ENCODE results near the gene TRPM2. TPM values are rescaled to one million over a fixed set of nuclear protein-coding genes. Genes with fewer than 3 reads are reported as not detected.

The TRPM2 gene
- total and polyA plus RNA-seq, 5 donors, result 0.61 to 1.7 (median 1.2) TPM

DNA sequence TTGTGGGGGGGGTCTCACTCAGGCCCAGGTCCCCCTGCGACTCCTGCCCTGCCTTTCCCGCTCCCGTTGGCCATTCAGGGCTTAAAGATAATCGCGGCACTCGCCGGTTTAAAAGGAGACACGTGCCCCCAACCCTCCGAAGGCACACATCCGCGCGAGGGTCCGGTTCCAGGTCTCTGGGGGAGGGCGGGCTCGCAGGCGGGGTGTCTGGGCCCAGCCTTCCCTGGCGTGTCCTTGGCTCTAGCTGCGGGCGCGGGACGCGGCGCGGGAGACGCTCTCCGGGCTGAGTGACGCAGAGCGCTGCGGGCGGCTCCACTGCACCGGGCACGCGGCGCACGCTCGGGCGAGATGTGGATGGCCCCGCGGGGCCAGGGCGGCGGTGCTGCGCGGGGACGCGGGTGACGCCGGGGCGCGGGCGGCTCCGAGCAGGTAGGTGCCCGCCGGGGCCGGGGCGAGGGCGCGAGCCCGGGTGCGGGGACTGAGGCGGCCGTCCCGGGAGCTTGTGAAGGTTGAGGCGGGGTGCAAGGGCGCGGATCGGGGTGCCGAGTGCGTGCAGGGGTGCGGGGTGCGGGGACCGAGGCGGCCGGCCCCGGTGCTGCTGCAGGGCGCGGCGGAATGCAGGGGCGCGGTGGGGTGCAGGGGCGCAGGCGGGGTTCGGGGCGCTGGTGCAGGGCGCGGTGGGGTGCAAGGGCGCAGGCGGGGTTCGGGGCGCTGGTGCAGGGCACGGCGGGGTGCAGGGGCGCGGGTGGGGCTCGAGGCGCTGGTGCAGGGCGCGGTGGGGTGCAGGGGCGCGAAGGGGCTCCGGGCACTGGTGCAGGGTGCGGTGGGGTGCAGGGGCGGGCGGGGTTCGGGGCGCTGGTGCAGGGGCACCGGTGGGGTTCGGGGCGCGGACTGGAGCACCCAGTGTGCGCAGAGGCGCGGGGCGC, 3.3 kb upstream of the TRPM2 start:
- H3K27me3 ChIP-seq (ENCODE audit: control insufficient read depth, insufficient read depth), result no peaks in the 10 kb centered on the region
- 9% methylated on average over 113 of the region's 113 CpGs for WGBS

DNA sequence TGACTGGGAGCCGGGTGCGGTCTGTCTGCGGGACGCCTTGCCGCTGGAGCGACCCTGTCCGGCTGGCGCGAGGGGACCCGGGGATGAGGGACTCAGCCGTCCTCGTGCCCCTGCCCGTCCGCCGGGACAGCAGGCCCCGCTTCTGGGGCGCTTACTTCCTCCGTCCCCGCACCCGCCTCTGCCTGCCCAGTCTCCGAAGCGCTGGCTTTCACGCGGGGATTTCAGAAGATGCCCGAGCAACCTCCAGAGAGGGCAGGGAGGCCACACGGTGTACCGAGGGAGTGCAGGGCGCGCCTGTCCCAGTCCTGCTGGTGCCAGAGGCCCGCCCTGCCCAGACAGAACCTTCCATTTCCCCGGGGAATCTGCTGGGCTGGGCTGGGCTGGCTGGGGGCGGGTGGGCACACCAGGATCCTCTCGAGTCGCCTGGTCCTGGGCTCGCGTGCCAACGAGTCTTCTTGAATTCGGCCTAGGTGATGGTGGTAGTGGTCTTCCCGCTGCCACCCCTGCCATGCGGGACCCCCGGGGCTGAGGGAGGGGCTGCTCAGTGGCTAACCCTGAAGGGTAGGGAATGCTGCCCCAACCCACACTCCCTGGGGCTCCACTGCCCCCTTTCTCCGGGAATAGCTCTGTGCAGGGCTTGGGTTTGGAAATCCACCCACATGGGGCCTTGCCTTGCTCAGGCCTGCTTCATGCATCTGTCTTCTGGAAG, 2.5 kb upstream of the TRPM2 start:
- Histone ChIP-seq H3K9me3 (ENCODE audit: control insufficient read depth, low read length) (no peaks in the 10 kb centered on the region), H3K27ac (ENCODE audit: low read length) (no peak overlapping the region), H3K4me3 (ENCODE audit: low read length) (no peak overlapping the region), H3K4me1 (ENCODE audit: control insufficient read depth, insufficient read depth, low read length) (no peaks in the 10 kb centered on the region), H3K27me3 (ENCODE audit: control insufficient read depth, insufficient read depth) (no peaks in the 10 kb centered on the region)
- ATAC-seq, result no peak
- intact Hi-C loops (cut with DNase I), result no loop called here
- peak in 2 of 3 donors; percentile 49 to 55 for DNase-seq
- WGBS, result 25% methylated on average over 42 of the region's 42 CpGs

More for the DNA sequence above, 3.3 kb upstream of the TRPM2 start:
- no peaks in the 10 kb centered on the region for H3K4me1 ChIP-seq (ENCODE audit: control insufficient read depth, insufficient read depth, low read length)
- DNase-seq (peak in 2 of 3 donors; percentile 45 to 51), ATAC-seq (no peak)
- no peaks in the 10 kb centered on the region for H3K9me3 ChIP-seq (ENCODE audit: control insufficient read depth, low read length)
- H3K4me3 ChIP-seq (ENCODE audit: low read length), result no peak overlapping the region
- H3K27ac ChIP-seq (ENCODE audit: low read length), result no peak overlapping the region
- intact Hi-C loops (cut with DNase I), result no loop called here

DNA sequence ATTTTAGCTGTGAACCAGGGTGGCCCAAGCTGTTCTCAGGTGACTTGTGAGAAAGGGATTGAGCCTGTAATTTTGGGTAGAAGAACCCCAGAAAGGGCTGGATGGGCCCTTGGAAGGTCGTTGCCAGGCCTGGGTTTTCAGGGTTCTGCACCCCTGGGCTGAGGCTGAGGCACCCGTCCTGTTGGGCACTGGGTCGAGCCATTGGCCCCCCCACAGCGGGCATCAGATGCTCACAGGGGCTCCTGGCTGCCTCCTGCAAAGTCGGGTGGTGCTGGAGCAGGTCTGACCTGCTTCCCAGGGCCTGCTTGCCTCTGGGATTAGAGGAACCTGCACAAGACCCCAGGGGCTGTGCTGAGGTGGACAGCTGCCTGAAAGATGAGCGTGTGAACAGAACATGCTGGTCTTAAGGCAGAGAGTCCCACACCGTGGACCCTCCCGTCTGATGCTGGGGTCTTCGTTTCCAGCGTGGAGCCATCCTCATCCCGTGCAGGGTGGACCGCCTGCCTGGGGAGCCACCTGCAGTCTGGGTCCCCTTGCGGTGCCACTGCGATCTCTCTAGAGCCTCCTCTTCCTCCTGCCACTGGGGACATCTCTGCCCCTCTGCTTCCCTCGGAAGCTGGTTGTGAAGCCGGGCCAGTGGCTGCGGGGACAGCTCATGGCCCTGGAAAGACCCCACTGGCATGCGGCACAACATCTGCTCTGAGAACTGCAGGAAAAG, 1.7 kb upstream of the TRPM2 start:
- H3K4me1 ChIP-seq (ENCODE audit: control insufficient read depth, insufficient read depth, low read length), result no peaks in the 10 kb centered on the region
- H3K4me3 ChIP-seq (ENCODE audit: low read length), result no peak overlapping the region
- H3K27ac ChIP-seq (ENCODE audit: low read length), result no peak overlapping the region
- ATAC-seq, result no peak
- H3K27me3 ChIP-seq (ENCODE audit: control insufficient read depth, insufficient read depth), result no peaks in the 10 kb centered on the region
- DNase-seq, result peak in 2 of 3 donors; percentile 42
- intact Hi-C loops (cut with DNase I), result no loop called here
- 87% methylated on average over 18 of the region's 18 CpGs for WGBS
- H3K9me3 ChIP-seq (ENCODE audit: control insufficient read depth, low read length), result no peaks in the 10 kb centered on the region

DNA sequence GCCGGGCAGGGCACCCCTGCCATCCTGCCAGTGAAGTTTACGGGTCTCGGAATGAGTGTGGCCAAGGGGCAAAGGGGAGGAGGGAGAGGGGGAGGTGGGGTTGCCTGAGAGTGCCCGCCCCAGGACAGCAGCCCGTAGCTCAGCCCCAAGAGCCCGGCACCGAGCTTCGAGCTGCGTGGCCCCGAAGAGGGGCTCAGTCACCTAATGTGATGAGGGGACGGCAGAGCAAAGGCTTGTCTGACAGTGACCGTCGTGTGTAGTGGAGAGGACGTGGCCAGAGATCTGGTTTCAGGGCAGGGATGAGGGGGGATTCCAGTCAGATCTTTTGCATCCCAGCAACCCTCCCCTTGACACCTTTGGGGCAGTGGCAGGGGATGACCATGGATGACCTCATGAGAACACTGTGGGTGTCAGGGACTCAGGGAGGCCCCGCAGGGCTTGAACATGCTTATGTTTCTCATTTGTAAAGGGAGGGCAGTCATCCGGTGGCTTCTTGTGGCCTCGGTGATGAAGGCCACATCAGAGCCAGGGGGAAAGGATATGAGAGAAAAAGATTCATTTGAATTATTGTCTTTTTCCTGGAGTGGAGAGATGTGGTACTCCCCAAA, 1.1 kb upstream of the TRPM2 start:
- Histone ChIP-seq H3K27ac (ENCODE audit: low read length) (no peak overlapping the region), H3K27me3 (ENCODE audit: control insufficient read depth, insufficient read depth) (no peaks in the 10 kb centered on the region), H3K9me3 (ENCODE audit: control insufficient read depth, low read length) (no peaks in the 10 kb centered on the region), H3K4me1 (ENCODE audit: control insufficient read depth, insufficient read depth, low read length) (no peaks in the 10 kb centered on the region), H3K4me3 (ENCODE audit: low read length) (no peak overlapping the region)
- ATAC-seq (no peak), DNase-seq (peak in 2 of 3 donors; percentile 14 to 21)
- intact Hi-C loops (cut with DNase I), result no loop called here
- 75% methylated on average over 17 of the region's 17 CpGs for WGBS

DNA sequence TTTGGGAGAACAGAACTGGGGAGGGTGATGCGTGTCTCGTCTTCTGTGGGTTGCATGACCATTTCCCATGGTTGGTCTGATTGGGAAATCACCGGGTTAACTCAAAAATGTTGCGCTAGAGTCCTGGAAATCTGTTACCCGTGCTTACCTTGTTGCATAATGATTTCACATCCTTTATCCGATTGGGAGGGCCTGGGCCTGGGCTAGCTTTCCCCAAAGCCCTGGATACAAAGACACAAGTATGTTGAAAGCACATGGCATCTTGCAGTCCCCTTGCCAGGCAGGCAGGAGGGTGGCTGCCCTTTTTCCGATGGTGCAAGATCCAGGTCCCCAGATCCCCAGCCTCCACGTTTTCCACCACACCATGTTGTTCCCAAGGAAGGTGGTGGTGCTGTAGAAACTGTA, 582 bp downstream of the TRPM2 start:
- intact Hi-C loops (cut with DNase I), result no loop called here
- peak in 1 of 2 donors; percentile 23 for ATAC-seq
- Histone ChIP-seq H3K27me3 (ENCODE audit: control insufficient read depth, insufficient read depth) (no peaks in the 10 kb centered on the region), H3K4me3 (ENCODE audit: low read length) (no peak overlapping the region), H3K9me3 (ENCODE audit: control insufficient read depth, low read length) (no peaks in the 10 kb centered on the region), H3K27ac (ENCODE audit: low read length) (no peak overlapping the region), H3K4me1 (ENCODE audit: control insufficient read depth, insufficient read depth, low read length) (no peaks in the 10 kb centered on the region)
- peak in 2 of 3 donors; percentile 46 to 59 for DNase-seq
- 60% methylated on average over 8 of the region's 8 CpGs for WGBS

DNA sequence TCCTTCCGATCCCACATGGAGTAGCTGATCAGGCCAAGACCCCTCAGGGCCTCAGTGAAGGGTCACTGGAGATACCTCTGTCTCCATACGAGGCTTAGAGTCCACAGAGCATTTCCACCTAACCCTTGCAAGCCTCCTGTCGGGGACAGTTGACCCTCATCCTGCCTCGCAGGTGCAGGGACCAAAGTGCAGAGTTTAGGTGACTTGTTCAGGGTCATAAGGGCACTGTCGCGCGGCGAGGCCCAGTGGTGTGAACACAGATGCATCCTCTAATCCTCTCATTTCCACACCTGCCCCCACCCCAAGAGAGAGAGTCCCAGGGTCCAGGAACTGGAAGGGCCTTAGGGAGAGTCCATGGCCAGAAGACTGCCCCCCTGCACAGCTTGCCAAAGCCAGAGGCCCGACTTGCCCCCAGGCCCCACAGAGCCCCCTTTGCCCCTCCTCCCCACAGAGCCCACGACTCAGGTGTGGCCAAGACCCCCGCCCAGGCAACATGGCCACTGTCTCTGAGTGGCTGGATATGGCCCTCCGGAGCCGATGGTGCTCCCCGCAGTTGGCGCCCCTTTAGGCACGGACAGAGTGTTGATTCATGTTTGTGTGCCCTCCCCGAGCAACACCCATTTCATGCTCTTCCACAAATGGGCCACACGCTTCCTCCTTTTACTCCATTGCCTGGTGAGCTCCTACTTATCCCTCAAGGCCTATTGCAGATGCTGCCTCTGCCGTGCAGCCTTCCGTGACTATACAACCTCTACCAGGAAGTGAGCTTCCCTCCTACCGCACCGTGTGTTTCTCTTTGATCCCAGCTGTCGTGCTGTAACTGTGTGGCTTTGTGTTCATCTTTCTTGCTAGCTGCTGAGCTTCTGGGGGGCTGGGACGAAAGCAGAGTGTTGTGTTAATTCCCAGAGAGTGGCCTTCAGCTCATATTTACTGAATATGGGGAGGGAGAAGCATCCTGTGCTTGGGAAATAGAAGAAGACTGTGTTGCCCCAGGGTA, 1.7 kb downstream of the TRPM2 start:
- no peaks in the 10 kb centered on the region for H3K9me3 ChIP-seq (ENCODE audit: control insufficient read depth, low read length)
- DNase-seq, result peak in 2 of 3 donors; percentile 18 to 24
- no peak for ATAC-seq
- no peak overlapping the region for H3K27ac ChIP-seq (ENCODE audit: low read length)
- intact Hi-C loops (cut with DNase I), result no loop called here
- 76% methylated on average over 24 of the region's 24 CpGs for WGBS
- no peaks in the 10 kb centered on the region for H3K4me1 ChIP-seq (ENCODE audit: control insufficient read depth, insufficient read depth, low read length)
- no peaks in the 10 kb centered on the region for H3K27me3 ChIP-seq (ENCODE audit: control insufficient read depth, insufficient read depth)
- no peak overlapping the region for H3K4me3 ChIP-seq (ENCODE audit: low read length)

DNA sequence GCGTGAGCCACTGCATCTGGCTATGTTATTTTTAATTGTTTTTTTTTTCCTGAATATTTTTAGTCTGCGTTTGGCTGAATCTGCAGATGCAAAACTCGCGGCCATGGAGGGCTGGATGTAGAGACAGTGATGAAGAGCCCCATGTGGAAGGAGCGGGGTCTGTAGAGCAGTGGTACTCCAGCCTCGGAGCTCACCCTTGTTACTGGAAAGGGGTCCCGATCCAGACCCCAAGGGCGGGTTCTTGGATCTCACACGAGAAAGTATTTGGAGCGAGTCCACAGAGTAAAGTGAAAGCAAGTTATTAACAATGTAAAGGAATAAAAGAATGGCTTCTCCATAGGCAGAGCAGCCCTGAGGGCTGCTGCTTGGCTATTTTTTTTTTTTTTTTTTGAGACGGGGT, 2.7 kb downstream of the TRPM2 start:
- 85% methylated on average over 11 of the region's 11 CpGs for WGBS
- Histone ChIP-seq H3K4me1 (ENCODE audit: control insufficient read depth, insufficient read depth, low read length) (no peaks in the 10 kb centered on the region), H3K27me3 (ENCODE audit: control insufficient read depth, insufficient read depth) (no peaks in the 10 kb centered on the region), H3K4me3 (ENCODE audit: low read length) (no peak overlapping the region), H3K27ac (ENCODE audit: low read length) (no peak overlapping the region), H3K9me3 (ENCODE audit: control insufficient read depth, low read length) (no peaks in the 10 kb centered on the region)
- intact Hi-C loops (cut with DNase I), result no loop called here
- DNase-seq (peak in 1 of 3 donors; percentile 20), ATAC-seq (no peak)

DNA sequence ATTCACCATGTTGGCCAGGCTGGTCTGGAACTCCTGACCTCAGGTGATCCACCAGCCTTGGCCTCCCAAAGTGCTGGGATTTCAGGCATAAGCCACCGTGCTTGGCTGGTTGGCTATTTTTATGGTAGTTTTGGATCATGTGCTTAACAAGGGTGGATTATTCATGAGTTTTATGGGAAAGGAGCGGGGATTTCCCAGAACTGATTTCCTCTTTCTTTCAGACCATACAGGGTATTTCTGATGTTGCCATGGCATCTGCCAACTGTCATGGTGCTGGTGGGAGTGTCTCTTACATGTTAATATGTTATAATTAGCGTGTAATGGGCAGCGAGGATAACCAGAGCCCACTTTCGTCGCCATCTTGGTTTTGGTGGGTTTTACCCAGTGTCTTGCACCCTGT, 3.2 kb downstream of the TRPM2 start:
- intact Hi-C loops (cut with DNase I), result no loop called here
- no peaks in the 10 kb centered on the region for H3K27me3 ChIP-seq (ENCODE audit: control insufficient read depth, insufficient read depth)
- no peaks in the 10 kb centered on the region for H3K4me1 ChIP-seq (ENCODE audit: control insufficient read depth, insufficient read depth, low read length)
- WGBS, result 88% methylated on average over 6 of the region's 6 CpGs
- H3K4me3 ChIP-seq (ENCODE audit: low read length), result no peak overlapping the region
- no peaks in the 10 kb centered on the region for H3K9me3 ChIP-seq (ENCODE audit: control insufficient read depth, low read length)
- no peak overlapping the region for H3K27ac ChIP-seq (ENCODE audit: low read length)
- DNase-seq, result peak in 2 of 3 donors; percentile 7 to 19
- no peak for ATAC-seq

DNA sequence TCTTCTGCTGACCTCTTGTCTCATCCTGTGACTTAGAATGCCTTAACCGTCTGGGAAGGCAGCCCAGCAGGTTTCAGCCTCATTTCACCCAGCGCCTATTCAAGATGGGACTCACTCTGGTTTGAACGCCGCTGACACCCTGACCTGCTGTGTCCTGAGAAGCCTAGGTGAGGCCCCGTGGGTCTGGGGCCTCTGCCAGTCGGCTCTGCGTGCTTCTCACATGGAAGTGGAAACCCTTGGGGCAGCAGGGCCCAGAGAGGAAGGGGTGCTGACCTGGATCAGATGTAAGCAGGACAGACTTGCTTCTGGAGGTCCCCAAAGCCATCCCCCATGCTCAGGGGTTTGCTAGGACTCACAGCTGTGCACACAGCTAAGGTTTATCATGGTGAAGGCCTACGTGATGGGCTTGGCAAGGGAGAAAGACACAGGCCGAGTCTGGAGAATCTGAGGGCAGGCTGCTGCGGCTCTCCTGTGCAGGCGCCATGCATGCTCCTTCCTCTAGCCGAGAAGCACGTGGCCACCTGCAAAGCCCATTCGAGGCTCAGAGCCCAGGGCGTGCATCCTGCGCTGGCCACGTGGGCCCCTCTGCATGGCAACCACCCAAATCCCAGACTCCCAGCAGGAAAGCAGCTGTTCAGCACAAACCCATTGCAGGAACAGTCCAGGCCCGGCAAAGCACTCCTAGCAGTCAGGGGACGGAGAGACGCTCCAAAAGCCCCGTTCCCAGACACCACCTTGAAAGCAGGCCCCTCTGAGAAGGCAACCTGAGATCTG, 3.8 kb downstream of the TRPM2 start:
- DNase-seq (peak in 2 of 3 donors; percentile 21 to 28), ATAC-seq (no peak)
- no peak overlapping the region for H3K27ac ChIP-seq (ENCODE audit: low read length)
- WGBS, result 77% methylated on average over 21 of the region's 21 CpGs
- H3K4me1 ChIP-seq (ENCODE audit: control insufficient read depth, insufficient read depth, low read length), result no peaks in the 10 kb centered on the region
- intact Hi-C loops (cut with DNase I), result no loop called here
- H3K4me3 ChIP-seq (ENCODE audit: low read length), result no peak overlapping the region
- H3K27me3 ChIP-seq (ENCODE audit: control insufficient read depth, insufficient read depth), result no peaks in the 10 kb centered on the region
- no peaks in the 10 kb centered on the region for H3K9me3 ChIP-seq (ENCODE audit: control insufficient read depth, low read length)

Measured in right cardiac atrium (tissue), 5 donors.